ENCODE measurements around the gene ACAD8.

DNA sequence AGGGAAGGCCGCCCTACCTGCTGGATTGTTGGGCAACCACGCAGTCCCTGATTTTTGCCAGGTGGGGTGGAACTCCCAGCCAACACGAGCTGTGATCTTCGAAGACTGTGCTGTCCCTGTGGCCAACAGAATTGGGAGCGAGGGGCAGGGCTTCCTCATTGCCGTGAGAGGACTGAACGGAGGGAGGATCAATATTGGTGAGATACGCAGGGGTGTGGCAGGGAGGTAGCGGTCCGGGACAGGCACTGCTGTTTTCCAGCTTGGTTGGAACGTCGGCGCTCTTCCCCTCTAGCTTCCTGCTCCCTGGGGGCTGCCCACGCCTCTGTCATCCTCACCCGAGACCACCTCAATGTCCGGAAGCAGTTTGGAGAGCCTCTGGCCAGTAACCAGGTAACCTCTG, 7.6 kb downstream of the ACAD8 start:
- TF ChIP-seq CTCF (IDR thresholded peaks at IDR 0.05 in 8 of 11, conservative IDR thresholded peaks at IDR 0.05 in 3 of 11) (no peak), POLR2A (IDR thresholded peaks at IDR 0.05) (no peak), POLR2AphosphoS5 (IDR thresholded peaks at IDR 0.05) (no peak)

Measured in spleen (tissue), 7 donors.